NCI-H2029 treated with DMSO at 0.1 percent for 48 hours (cell line): ENCODE results near the gene HMG20B.
A peak's percentile ranks its signal among the peaks of the same experiment; 100 is the strongest.

Experiments used
- DNase-seq: peaks from one replicate; lab custom pipeline; 2025; lab: John Stamatoyannopoulos, UW

HMG20B gene

DNA sequence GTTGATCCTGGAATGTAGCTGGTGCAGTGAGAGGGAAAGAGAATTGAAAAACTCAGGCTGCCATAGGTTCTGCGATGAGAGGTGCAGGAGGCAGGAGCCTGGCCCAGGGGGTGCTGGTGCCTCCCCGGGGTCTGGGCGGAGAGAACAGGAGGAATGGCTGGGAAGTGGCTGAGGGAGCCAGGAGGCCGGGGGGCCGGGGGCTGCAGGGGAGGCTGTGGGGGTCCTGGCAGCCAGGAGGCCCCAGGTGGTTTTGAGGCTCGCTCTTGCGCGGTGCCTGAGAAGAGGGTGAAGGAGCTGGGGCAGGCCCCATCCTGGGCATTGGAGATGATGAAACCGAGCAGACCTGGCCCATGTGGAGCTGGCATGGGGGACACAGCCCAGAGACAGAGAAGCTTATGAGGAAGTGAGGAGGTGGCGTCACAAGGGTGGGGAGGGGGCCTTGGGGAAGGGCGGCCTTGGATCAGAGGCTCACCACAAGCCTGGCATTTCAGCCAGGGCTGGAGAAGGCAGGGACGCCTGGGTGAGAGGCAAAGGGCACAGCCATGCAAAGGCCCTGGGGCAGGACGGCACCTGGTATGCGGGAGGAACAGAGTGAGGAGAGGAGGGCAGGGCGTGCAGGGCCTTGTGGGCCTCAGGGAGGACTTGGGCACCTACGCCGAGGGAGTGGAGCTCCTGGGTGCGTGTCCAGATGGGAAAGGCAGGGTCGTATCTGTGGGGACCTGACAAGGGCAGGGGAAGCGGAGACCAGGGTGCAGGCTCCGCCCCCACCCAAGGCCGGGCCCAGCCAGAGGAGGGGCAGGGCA lies 35.1 kb upstream of the HMG20B start:
- no peak for DNase-seq

DNA sequence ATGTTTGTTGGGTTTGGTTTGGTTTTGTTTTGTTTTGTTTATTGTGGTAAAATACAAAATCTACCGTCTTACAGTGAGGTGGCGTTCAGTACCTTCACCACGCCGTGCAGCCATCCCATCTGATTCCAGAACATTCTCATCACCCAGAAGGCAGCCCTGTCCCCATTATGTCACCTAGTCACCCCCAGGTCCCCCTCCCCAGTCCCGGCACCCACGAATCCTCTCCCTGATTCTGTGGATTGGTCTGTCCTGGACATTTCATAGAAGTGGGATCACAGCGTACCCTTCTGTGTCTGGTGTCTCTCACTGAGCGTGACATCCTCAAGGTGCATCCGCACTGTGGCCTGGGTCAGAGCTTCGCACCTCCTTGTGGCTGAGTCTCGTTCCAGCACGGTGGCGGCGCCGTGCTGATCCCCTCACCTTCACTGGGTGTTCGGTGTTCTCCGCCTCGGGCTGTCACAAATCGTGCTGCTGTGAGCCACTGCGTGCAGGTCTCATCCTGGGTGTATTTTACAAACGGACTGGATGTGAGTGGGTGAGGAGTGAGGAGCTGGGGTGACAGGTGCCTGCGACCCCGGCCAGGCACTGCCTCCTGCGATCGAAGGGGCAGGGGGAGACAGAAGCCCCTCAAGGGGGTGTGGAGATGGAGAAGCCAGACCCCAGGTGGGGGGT lies 34.4 kb upstream of the HMG20B start:
- no peak for DNase-seq

DNA sequence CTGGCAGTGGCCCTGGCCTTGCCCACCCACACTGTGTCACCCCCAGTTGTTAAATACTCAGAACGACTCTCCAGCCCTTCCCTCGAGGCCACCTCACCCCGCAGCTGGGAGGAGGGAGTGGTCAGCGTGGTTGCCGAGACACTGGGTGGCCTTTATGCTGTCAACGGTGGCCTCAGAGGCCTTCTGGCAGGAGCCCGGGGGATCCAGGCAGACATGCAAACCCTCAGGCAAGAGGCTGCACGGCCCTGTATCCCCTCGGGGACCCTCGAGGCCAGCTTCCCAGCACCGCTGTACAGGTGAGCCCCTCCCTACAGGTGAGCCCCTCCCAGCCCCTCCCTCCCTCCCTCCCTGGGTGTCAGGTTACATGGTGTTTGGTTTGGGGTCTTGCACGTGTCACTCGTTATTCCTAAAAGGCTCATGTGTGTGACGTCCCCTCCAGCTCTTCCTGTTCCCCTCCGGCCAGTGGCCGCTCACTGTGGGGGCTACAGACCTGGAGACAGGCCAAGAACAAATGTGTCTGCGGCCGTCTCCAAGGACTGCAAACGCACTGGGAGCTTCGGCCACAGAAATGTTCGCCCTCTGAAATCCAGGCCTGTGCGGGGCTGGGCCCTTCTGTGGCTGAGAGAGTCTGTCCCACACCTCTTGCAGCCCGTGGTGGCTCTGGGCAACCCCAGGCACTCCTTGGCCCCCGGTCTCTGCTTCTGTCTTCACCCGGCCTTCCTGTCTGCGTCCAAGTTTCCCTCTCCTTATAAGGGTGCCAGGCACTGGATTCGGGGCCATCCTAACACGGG lies 33.6 kb upstream of the HMG20B start, which contains the start of gene TEKTIP1:
Gene TEKTIP1 (plus strand): TSS at position 210 of the 791 bp plus-strand sequence. CDS start 4 bp downstream, at position 214.
- DNase-seq: no peak

DNA sequence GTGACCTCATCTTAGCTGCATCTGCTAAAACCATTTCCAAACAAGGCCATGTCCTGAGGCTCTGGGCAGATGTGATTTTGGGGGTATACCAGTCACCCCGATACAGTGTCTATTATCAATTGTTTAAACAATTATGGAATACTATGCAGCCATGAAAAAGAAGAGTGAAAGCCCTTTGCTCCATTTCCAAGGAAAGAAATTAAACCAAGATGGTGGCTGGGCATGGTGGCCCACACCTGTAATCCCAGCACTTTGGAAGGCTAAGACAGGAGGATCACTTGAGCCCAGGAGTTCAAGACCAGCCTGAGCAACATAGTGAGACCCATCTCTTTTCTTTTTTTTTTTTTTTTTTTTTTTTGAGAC lies 33.0 kb upstream of the HMG20B start:
- DNase-seq: no peak

DNA sequence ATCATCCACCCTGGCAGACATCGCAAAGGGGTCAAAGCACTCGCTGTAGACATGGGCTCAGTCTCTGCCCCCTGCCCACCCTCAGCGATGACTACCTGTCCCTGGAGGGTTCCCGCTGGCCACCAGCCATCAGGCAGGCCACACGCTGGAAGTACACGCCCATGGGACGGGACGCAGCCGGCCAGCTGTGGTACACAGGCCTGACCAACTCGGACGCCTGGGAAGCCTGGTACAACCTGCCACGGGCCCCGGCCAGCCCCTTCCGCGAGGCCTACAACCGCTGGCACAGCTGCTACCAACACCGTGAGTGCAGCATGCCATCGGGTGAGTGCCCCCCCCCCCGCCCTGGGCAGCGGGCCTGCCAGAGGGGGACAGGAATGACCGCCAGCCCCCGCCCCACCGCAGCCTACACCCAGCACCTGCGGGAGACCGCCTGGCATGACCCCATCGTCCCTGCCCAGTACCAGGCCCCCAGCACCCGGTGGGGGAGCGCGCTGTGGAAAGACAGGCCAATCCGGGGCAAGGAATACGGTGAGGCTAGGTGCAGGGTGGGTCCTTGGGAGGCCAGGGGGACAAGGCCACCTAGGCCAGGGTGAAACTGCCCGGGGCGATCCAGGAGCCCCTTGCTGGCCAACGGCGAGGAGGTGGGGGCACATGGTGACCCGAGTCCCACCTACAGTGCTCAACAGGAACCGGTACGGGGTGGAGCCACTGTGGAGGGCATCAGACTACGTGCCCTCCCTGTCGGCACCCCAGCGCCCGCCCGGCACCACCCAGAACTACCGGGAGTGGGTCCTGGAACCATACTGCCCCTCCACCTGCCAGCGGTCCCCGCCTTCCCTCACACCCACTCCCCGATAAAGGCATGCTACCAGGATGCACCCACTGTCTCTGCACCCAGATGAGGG lies 29.3 kb upstream of the HMG20B start:
- no peak for DNase-seq

DNA sequence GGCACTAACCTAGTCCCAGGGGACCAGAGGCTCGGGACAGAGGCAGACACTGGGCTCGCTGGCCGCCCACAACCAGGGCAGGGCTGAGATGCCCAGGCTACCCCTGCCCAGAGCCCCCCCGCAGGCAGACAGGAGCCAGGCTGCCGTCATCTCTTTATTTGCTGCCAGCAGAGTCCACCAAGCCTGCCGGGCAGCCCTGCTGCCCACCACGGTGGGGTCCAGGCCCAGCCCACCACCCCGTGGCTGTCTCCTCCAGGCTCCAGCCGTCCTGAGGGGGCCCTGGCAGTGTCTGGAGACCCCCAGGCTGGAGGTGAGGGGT lies 28.7 kb upstream of the HMG20B start:
- no peak for DNase-seq

DNA sequence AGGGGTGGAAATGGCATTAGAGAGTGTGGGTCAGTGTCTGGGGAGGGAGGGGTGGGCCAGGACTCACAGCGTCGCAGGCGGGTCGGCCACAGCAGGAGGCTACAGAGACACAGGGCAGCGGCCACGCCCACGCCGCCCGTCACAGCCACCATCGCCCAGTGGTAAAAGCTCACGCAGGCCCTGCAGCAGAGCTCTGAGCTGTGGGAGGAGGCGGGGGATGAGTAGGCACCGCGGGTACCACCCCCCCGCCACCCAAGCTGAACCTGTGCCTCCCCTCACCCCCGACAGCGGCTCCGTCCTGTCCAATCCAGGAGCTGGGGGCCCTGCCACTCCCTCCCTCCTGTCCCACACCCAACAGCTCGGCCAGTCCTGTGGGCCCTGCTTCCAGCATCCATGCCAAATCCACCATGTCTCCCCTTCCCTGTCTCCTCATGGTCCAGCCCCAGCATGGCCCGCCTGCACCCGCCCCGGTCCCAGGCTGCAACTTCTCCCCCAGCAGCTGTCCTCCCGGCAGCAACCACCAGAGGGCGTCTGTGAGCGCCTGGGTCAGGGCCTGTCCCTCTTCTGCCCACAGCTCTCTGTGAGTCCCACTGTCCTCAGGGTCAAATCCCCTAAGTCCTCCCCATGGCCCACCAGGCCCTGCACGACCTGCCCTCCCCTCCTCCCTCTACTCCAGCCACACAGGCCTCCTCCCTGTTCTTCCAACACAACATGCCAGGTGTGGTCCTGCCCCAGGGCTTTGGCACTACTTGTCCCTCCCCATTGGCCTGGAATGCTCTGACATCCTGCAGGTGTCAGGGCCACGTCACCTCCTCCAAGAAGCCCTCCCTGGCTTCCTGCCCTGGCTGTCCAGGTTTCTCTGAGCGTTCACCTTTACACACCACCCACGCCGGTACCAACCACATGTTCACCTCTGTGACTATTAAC lies 27.7 kb upstream of the HMG20B start:
- DNase-seq: peak; percentile 11

DNA sequence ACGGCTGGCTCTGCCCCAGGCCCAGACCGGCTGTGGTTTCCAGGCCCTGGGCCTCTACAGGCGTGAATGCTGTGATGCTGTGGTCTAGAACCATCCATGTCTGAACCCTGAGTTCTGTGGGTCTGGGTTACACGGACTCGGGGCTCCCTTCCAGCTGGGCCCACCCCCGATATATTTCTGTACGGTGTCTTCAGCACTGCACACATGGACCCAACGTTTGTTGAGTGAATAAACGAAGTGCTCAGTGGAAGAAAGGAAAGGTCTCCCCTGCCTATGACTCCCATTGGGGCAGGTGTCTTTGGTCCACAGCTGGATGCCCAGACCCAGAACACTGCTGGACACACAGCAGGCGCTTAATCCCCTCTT lies 27.1 kb upstream of the HMG20B start:
- no peak for DNase-seq

DNA sequence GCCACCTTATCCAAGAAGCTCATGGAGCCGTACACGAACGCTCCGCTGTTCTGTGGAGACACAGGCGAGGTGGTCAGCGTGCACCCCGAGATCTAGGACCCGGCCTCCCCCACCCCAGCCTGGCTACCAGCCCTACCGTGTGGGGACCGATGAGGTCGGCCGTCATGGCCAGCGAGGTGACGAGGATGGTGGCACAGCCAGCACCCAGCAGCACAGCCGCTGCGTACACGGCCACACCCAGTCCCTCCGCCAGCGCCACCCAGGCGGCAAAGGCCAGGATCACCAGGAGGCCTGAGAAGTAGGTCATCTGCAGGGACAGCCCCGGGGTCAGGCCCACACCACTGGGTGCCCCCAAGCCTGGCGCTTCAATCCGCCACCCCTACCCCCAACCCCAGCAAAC lies 26.6 kb upstream of the HMG20B start:
- DNase-seq: no peak

DNA sequence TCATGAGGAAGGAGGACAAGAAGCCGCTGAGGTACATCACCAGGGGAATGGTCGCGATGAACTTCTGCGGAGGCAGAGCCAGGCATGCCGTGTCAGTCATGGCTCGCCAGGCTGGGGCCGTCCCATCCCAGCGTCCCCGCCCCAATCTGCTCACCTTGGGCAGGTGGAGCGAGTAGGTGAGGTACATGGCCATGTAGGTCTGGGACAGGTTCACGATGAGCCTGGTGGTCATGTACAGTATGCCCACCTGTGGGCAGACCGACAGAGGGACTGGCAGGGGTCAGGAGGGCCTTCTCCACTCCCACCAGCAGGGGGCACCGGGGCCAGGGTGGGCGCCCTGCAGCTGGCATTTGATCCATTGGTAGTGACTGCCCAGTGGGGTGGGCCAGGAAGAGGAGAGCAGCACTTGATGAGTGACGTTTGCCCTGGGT lies 25.4 kb upstream of the HMG20B start:
- no peak for DNase-seq

DNA sequence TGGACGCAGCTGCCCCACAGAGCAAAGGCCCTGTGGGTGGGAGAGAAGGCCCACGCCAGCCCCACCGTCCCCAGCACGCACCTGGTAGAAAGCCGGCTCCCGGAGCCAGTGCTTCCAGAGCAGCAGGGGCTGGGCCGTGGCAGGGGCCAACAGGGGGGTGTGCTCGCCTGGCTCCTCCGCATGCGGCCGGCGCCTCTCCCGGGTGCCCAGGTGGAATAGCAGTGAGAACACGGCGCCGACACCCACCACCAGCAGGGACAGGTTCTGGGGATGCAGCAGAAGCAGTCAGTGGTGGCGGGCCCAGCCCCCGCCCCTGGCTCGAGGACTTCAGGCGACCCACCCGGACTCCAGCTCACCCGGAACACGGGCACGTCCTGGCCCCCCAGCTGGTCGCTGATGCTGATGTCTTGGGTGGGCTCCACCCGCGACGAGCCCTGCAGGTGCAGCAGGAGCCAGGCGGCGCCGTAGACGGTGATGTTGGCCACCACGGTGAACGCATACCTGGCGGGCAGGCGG lies 24.9 kb upstream of the HMG20B start:
- DNase-seq: no peak

DNA sequence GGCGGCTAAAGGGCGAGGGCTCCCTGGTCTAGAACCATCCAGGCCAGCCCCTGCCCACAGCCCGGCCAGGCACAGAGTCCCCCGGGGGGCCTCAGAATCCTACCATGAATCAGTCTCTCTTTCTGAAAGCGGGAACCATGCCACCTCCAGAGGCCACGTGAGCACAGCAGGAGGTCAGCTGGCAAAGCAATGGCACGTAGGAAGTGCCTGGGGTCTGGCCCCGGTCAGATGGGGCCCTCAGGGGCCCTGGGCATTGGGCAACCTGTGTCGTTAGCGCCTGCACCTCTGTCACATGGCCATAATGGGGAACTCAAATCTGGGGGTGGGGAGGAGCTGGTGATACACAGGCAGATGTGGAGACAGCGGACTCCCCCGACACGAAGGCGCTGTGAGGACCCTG lies 24.1 kb upstream of the HMG20B start:
- DNase-seq: no peak

DNA sequence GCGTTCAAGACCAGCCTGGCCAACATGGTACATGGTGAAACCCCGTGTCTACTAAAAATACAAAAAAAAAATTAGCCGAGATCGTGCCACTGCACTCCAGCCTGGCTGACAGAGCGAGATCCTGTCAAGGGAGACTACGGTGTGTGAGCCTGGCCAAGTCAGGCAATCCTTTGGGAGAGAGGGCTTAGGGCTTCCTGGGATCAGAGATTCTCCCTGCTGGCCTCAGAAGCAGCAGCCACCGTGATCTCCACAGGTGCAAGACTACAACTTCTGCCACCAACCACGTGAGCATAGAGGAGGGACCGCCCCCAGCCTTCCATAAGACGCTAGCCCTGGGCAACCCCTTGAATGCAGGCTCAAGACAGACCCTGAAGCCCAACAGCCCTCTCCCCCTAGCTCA lies 22.9 kb upstream of the HMG20B start:
- no peak for DNase-seq

DNA sequence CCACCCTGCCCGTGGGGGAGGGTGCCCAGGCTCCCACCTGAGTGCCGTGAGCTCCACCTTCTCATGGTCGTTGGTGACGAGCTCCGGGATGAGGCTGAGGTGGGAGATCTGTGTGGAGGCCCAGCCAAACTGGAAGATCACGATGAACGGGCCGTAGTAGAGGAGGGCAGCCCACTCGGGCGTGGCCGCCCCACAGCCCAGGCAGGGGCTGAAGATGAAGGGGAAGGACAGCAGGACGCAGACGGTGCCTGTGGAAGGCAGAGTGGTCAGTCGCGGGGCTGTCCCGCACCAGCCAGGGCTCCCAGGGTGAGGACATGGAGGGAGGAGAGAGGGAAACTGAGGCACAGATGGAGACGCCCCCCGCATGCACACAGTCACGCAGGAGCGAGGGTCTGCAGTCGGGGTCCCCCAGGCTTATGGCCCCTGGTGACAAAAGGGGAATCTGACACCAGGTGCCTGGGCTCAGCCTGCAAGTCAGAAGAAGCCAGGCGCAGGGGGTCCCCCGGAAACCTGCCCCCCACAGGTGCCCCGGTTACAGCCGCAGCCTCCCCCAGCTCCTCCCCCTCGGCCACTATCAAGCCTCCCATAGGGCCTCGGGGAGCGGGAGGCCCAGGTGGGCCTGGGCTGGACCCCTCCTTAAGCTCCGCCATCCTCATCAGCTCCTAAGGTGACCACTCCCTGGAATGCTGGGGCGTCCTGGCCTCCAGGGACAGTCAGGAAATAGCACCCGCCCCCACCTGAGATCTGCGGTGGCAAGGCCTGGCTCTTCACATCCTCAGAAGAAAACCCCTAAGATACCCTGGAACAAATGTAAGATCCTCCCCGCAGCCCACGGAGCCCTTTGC lies 21.6 kb upstream of the HMG20B start:
- DNase-seq: no peak

DNA sequence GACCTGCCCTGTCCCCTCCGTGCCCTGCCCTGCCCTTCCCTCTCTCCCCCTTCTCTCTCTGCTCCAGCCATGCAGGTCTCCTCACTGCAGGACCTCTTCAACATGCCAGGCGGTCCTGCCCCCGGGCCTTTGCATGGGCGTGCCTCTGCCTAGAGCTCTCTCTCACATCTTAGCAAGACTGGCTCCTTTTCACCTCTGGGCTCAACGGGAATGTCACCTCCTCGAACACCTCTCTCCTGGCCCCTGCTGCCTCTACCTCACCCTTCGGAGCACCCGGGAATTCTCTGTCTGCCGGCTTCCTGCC lies 21.0 kb upstream of the HMG20B start:
- DNase-seq: no peak

DNA sequence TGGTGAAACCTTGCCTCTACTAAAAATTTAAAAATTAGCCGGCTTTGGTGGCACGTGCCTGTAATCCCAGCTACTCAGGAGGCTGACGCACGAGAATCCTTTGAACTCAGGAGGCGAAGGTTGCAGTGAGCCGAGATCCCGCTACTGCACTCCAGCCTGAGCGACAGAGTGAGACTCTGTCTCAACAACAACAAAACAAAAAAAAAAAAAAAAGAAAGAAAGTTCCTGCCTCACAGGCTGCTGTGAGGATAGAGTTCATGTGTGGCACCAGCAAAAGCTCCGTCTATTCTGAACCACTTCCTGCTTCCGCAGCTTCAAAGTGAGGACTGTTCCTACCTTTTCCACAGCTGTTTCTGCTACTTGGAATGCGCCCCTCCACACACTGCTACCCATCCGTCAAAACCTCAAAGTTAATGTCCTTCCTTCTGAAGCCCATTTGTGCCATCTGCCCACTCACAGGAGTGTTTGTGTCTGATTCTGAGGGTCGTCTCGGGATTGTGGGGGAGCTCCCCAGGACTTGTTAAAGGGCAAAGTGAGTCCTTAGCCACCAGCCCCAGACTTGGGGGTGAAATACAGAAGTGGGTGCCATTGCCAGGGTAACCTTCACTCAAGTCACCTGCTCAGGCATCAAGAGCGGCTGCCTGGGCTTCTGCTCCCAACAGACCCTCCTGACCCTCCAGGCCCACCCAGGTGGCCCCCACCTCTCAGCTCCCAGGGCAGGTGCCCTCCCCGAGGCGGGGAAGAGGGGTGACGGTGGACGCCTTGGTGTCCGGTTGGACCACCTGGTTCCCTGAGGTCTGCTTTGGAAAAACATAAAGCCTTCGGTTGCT lies 18.3 kb upstream of the HMG20B start:
- DNase-seq: no peak

DNA sequence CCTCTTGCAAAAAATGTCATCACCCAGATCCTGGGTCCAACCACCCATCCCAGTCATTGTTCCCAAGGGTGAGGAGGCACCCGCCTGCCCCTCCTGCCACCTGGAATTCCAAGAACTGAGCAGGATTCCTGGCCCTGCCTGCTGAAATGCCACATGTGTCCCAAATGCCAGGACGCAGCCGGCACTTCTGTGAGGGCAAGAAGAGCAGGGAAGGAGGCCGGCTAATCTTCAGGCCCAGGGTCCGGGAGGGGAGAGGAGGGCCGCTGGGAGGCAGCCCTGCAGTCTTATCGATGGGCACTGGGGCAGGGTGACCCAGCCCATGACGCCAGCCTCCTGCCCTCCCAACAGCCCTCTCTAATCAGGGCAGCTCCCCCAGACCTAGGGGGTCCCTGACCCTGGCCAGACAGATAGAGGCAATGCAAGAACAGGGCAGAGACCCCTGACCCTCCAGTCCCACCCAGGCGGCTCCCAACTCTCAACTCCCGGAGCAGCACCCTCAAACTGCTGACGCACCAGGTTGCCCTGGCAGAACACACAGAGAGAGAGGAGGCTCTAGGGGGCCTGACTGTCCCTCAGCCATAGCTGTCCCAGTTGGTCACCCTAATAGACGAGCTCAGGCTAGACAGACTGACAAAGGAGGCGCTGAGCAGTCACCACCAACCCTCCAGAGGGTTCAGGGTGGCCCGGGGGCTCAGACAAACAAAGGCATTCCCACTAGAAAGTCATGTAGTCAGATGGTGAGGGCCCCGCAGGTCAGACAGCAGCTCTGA lies 16.9 kb upstream of the HMG20B start:
- DNase-seq: no peak

DNA sequence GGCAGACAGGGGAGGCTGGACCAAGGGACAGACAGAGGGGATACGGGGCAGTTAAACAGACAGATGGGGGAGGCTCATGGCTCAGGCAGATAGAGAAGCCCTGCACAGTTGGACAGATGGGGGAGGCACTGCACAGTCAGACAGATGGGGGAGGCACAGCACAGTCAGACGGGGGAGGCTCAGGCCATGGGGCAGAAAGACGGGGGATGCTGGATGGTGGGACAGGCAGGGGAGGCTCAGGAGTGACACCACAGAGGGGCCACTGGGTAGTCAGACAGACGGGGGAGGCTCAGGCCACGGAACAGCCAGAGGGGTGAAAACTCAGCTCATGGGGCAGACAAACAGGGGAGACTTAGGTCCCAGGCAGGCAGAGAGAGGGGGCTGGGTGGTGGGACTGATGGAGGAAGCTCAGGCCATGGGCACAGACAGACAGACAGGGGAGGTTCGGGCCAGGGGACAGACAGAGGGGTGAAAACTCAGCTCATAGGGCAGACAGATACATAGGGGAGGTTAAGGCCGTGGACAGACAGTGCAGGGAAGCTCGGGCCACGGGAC lies 16.2 kb upstream of the HMG20B start:
- DNase-seq: no peak
